Measurements from ENCODE around the gene AARSD1.

DNA sequence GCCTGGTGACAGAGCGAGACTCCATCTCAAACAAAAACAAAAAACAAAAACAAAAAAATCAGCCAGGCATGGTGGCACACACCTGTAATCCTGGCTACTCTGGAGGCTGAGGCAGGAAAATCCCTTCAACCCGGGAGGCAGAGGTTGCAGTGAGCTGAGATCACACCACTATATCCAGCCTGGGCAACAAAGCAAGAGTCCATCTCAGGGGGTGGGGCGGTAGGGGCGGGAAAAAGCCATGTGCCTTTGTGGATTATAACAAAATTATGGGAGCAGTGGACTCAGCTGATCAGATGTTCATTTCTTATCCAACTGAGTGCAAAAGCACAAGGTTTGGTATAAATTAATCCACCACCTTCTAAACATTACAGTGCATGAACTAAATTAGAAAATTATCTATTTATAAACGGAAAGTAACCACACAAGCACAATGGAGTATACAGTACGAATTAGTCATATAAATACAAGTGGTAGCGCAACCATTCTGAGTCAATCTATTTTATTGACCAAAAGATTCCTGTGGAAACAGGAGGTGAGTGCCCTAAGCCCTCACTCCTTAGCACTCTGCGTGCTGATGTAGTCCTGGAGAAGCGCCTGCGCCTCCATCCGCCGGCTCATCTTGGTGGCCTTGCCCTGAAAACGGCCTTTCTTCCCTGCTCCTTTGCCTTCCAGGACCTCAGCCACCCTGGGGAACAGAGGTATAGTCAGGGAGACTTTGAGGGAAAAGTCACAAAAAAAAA lies 14.0 kb downstream of the AARSD1 start:
- TF ChIP-seq, protein P1, sequence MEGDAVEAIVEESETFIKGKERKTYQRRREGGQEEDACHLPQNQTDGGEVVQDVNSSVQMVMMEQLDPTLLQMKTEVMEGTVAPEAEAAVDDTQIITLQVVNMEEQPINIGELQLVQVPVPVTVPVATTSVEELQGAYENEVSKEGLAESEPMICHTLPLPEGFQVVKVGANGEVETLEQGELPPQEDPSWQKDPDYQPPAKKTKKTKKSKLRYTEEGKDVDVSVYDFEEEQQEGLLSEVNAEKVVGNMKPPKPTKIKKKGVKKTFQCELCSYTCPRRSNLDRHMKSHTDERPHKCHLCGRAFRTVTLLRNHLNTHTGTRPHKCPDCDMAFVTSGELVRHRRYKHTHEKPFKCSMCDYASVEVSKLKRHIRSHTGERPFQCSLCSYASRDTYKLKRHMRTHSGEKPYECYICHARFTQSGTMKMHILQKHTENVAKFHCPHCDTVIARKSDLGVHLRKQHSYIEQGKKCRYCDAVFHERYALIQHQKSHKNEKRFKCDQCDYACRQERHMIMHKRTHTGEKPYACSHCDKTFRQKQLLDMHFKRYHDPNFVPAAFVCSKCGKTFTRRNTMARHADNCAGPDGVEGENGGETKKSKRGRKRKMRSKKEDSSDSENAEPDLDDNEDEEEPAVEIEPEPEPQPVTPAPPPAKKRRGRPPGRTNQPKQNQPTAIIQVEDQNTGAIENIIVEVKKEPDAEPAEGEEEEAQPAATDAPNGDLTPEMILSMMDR (conservative IDR thresholded peaks at IDR 0.05 in 1 of 2, IDR thresholded peaks at IDR 0.05 in 1 of 2; ENCODE audit: low read depth in 1 of 2, low read length in 2 of 2): no peak
- no peak for TF ChIP-seq EZH2 (IDR thresholded peaks at IDR 0.05; ENCODE audit: low read length, missing control alignments)

All from fibroblast of lung (primary cell).